T-helper 2 cell treated with Interferon-gamma antibody and Interleukin-4, amounts not matched to agents 5 μg/mL and 100 μg/mL, for 36 hours (primary cell): ENCODE measurements around the gene DNMT1.
A peak's percentile ranks its signal among the peaks of the same experiment; 100 is the strongest.
"Not testable (repeated sequence)": the region's sequence is repeated elsewhere in the genome, so short reads cannot be mapped to it uniquely, and the experiment has no call there.

Experiments
- DNase-seq: peaks from one replicate; pipeline ENCODE4 v3.0.0; 2021; ENCODE audit warnings: low spot score
- H3K27ac Mint-ChIP-seq: one replicate; pipeline ENCODE4 v1.8.0; 2021; ENCODE audit warnings: mild to moderate bottlenecking, mixed read lengths
- H3K27me3 Mint-ChIP-seq: one replicate; pipeline ENCODE4 v1.8.0; 2021; ENCODE audit warnings: low read depth, mixed read lengths
- H3K36me3 Mint-ChIP-seq: one replicate; pipeline ENCODE4 v1.8.0; 2021; ENCODE audit warnings: low read depth, mixed read lengths
- H3K4me1 Mint-ChIP-seq: one replicate; pipeline ENCODE4 v1.8.0; 2021; ENCODE audit warnings: low read depth, mixed read lengths
- H3K4me3 Mint-ChIP-seq: one replicate; pipeline ENCODE4 v1.8.0; 2022; ENCODE audit warnings: mild to moderate bottlenecking, moderate library complexity, mixed read lengths
- H3K9me3 Mint-ChIP-seq: one replicate; pipeline ENCODE4 v1.8.0; 2021; ENCODE audit warnings: mixed read lengths

DNMT1 gene

GRCh38 chr19:10184636-10185035, 10.1 kb downstream of the DNMT1 start:
- Mint-ChIP-seq H3K9me3 (no peaks in the 10 kb centered on the region), H3K4me3 (no peak overlapping the region), H3K27ac (peak overlapping the region; percentile 28), H3K4me1 (peaks cover 12% of the 10 kb centered on the region), H3K36me3 (peaks cover 39% of the 10 kb centered on the region), H3K27me3 (no peaks in the 10 kb centered on the region)
- DNase-seq = no peak

- Mint-ChIP-seq H3K9me3 (no peaks in the 10 kb centered on the region), H3K4me3 (no peak overlapping the region), H3K36me3 (peaks cover 41% of the 10 kb centered on the region), H3K27me3 (no peaks in the 10 kb centered on the region), H3K27ac (no peak overlapping the region), H3K4me1 (peaks cover 9% of the 10 kb centered on the region)
- no peak for DNase-seq
These were observed 10.8 kb downstream of the DNMT1 start for GRCh38 chr19:10183926-10184325.

- Mint-ChIP-seq H3K27ac (no peak overlapping the region), H3K27me3 (no peaks in the 10 kb centered on the region), H3K4me3 (no peak overlapping the region), H3K36me3 (peaks cover 40% of the 10 kb centered on the region), H3K4me1 (peaks cover 5% of the 10 kb centered on the region), H3K9me3 (no peaks in the 10 kb centered on the region)
- no peak for DNase-seq
These were observed 11.9 kb downstream of the DNMT1 start for GRCh38 chr19:10182847-10183246.

GRCh38 chr19:10182076-10182475, 12.7 kb downstream of the DNMT1 start:
- peaks cover 5% of the 10 kb centered on the region for H3K4me1 Mint-ChIP-seq
- H3K36me3 Mint-ChIP-seq = peaks cover 40% of the 10 kb centered on the region
- no peak overlapping the region for H3K4me3 Mint-ChIP-seq
- no peaks in the 10 kb centered on the region for H3K9me3 Mint-ChIP-seq
- no peak overlapping the region for H3K27ac Mint-ChIP-seq
- DNase-seq = no peak
- H3K27me3 Mint-ChIP-seq = no peaks in the 10 kb centered on the region

- Mint-ChIP-seq H3K27me3 (no peaks in the 10 kb centered on the region), H3K4me3 (no peak overlapping the region), H3K4me1 (peaks cover 5% of the 10 kb centered on the region), H3K9me3 (no peaks in the 10 kb centered on the region), H3K27ac (no peak overlapping the region), H3K36me3 (peaks cover 47% of the 10 kb centered on the region)
- no peak for DNase-seq
These were observed 14.3 kb downstream of the DNMT1 start for GRCh38 chr19:10180459-10180858.

- not testable (repeated sequence) for H3K4me3 Mint-ChIP-seq, DNase-seq, H3K27me3 Mint-ChIP-seq, H3K27ac Mint-ChIP-seq, H3K4me1 Mint-ChIP-seq, H3K9me3 Mint-ChIP-seq
- peaks cover 50% of the 10 kb centered on the region for H3K36me3 Mint-ChIP-seq
These were observed 14.7 kb downstream of the DNMT1 start for GRCh38 chr19:10180024-10180423.

- Mint-ChIP-seq H3K4me3 (no peak overlapping the region), H3K9me3 (no peaks in the 10 kb centered on the region), H3K27me3 (no peaks in the 10 kb centered on the region), H3K4me1 (peaks cover 6% of the 10 kb centered on the region), H3K36me3 (peaks cover 67% of the 10 kb centered on the region), H3K27ac (no peak overlapping the region)
- no peak for DNase-seq
These were observed 21.2 kb downstream of the DNMT1 start for GRCh38 chr19:10173527-10173926.

- no peak overlapping the region for H3K4me3 Mint-ChIP-seq
- H3K36me3 Mint-ChIP-seq = peaks cover 60% of the 10 kb centered on the region
- H3K9me3 Mint-ChIP-seq = no peaks in the 10 kb centered on the region
- no peaks in the 10 kb centered on the region for H3K27me3 Mint-ChIP-seq
- DNase-seq = no peak
- peaks cover 9% of the 10 kb centered on the region for H3K4me1 Mint-ChIP-seq
- peak overlapping the region; percentile 52 for H3K27ac Mint-ChIP-seq
These were observed 26.3 kb downstream of the DNMT1 start for GRCh38 chr19:10168386-10168948.

- peaks cover 61% of the 10 kb centered on the region for H3K36me3 Mint-ChIP-seq
- no peaks in the 10 kb centered on the region for H3K9me3 Mint-ChIP-seq
- no peak for DNase-seq
- H3K4me3 Mint-ChIP-seq = no peak overlapping the region
- H3K27me3 Mint-ChIP-seq = no peaks in the 10 kb centered on the region
- H3K4me1 Mint-ChIP-seq = peaks cover 9% of the 10 kb centered on the region
- H3K27ac Mint-ChIP-seq = no peak overlapping the region
These were observed 27.3 kb downstream of the DNMT1 start for GRCh38 chr19:10167459-10167858.

- H3K27ac Mint-ChIP-seq, H3K27me3 Mint-ChIP-seq, H3K9me3 Mint-ChIP-seq, H3K4me3 Mint-ChIP-seq, DNase-seq, H3K4me1 Mint-ChIP-seq: not testable (repeated sequence)
- H3K36me3 Mint-ChIP-seq = peaks cover 61% of the 10 kb centered on the region
These were observed 28.3 kb downstream of the DNMT1 start for GRCh38 chr19:10166501-10166900.

- Mint-ChIP-seq H3K9me3 (no peaks in the 10 kb centered on the region), H3K27ac (no peak overlapping the region), H3K4me1 (peaks cover 9% of the 10 kb centered on the region), H3K36me3 (peaks cover 59% of the 10 kb centered on the region), H3K4me3 (no peak overlapping the region), H3K27me3 (no peaks in the 10 kb centered on the region)
- no peak for DNase-seq
These were observed 28.7 kb downstream of the DNMT1 start for GRCh38 chr19:10166046-10166445.

- no peaks in the 10 kb centered on the region for H3K9me3 Mint-ChIP-seq
- H3K27me3 Mint-ChIP-seq = no peaks in the 10 kb centered on the region
- peaks cover 60% of the 10 kb centered on the region for H3K36me3 Mint-ChIP-seq
- H3K4me3 Mint-ChIP-seq = no peak overlapping the region
- DNase-seq = no peak
- no peak overlapping the region for H3K27ac Mint-ChIP-seq
- H3K4me1 Mint-ChIP-seq = peaks cover 5% of the 10 kb centered on the region
These were observed 31.2 kb downstream of the DNMT1 start for GRCh38 chr19:10163536-10163935.

GRCh38 chr19:10159610-10160009, 35.1 kb downstream of the DNMT1 start:
- H3K27me3 Mint-ChIP-seq = no peaks in the 10 kb centered on the region
- H3K4me3 Mint-ChIP-seq = no peak overlapping the region
- H3K27ac Mint-ChIP-seq = no peak overlapping the region
- peaks cover 2% of the 10 kb centered on the region for H3K4me1 Mint-ChIP-seq
- DNase-seq = no peak
- H3K36me3 Mint-ChIP-seq = peaks cover 72% of the 10 kb centered on the region
- H3K9me3 Mint-ChIP-seq = no peaks in the 10 kb centered on the region

- H3K36me3 Mint-ChIP-seq = peaks cover 77% of the 10 kb centered on the region
- no peaks in the 10 kb centered on the region for H3K9me3 Mint-ChIP-seq
- H3K27ac Mint-ChIP-seq = no peak overlapping the region
- no peak for DNase-seq
- H3K4me1 Mint-ChIP-seq = peaks cover 2% of the 10 kb centered on the region
- no peak overlapping the region for H3K4me3 Mint-ChIP-seq
- H3K27me3 Mint-ChIP-seq = no peaks in the 10 kb centered on the region
These were observed 36.3 kb downstream of the DNMT1 start for GRCh38 chr19:10158485-10158884.

- peaks cover 74% of the 10 kb centered on the region for H3K36me3 Mint-ChIP-seq
- H3K4me1 Mint-ChIP-seq = peaks cover 2% of the 10 kb centered on the region
- no peaks in the 10 kb centered on the region for H3K27me3 Mint-ChIP-seq
- H3K27ac Mint-ChIP-seq = no peak overlapping the region
- H3K4me3 Mint-ChIP-seq = no peak overlapping the region
- DNase-seq = no peak
- H3K9me3 Mint-ChIP-seq = no peaks in the 10 kb centered on the region
These were observed 36.7 kb downstream of the DNMT1 start for GRCh38 chr19:10158071-10158470.
